HEK293 (cell line): ENCODE measurements around the gene TMEM121.

Source experiments
- BCL11B ChIP-seq: fragments of 450-650 bp; formaldehyde crosslinking; IDR thresholded peaks from 2 replicates; pipeline ENCODE4 v1.5.1; 2016; ENCODE audit warnings: low read depth, missing biosample characterization, missing genetic modification characterization
- CTCF ChIP-seq: fragments of 450-650 bp; formaldehyde crosslinking; IDR thresholded peaks from 2 replicates; pipeline ENCODE4 v1.5.1; 2016; ENCODE audit warnings: missing biosample characterization, missing genetic modification characterization
- GLI4 ChIP-seq: fragments of 450-650 bp; formaldehyde crosslinking; IDR thresholded peaks from 2 replicates; pipeline ENCODE4 v1.5.1; 2016; ENCODE audit warnings: missing biosample characterization, missing genetic modification characterization
- HOXD13 ChIP-seq: sonication (generic); formaldehyde crosslinking; IDR thresholded peaks from 2 replicates; pipeline ENCODE4 v1.8.0; 2022; ENCODE audit warnings: missing genetic modification reagents, borderline replicate concordance
- KLF17 ChIP-seq: fragments of 450-650 bp; formaldehyde crosslinking; IDR thresholded peaks from 2 replicates; pipeline ENCODE4 v1.5.1; 2016; ENCODE audit warnings: missing biosample characterization, missing genetic modification characterization
- REST ChIP-seq: fragments of 450-650 bp; formaldehyde crosslinking; IDR thresholded peaks from 2 replicates; pipeline ENCODE4 v1.5.1; 2016; ENCODE audit warnings: missing biosample characterization, missing genetic modification characterization
- YY1 ChIP-seq: fragments of 450-650 bp; formaldehyde crosslinking; IDR thresholded peaks from 2 replicates; pipeline ENCODE4 v1.5.1; 2018; ENCODE audit warnings: missing biosample characterization, missing genetic modification characterization
- ZNF513 ChIP-seq: fragments of 450-650 bp; IDR thresholded peaks from 2 replicates; pipeline ENCODE4 v1.5.1; 2018; ENCODE audit warnings: missing biosample characterization, missing genetic modification characterization
- ZNF530 ChIP-seq: fragments of 450-650 bp; formaldehyde crosslinking; IDR thresholded peaks from 2 replicates; pipeline ENCODE4 v1.5.1; 2016; ENCODE audit warnings: low read depth, missing biosample characterization, missing genetic modification characterization
- ZNF558 ChIP-seq: fragments of 450-650 bp; formaldehyde crosslinking; IDR thresholded peaks from 2 replicates; pipeline ENCODE4 v1.5.1; 2016; ENCODE audit warnings: missing biosample characterization, missing genetic modification characterization
- ZNF585B ChIP-seq: fragments of 450-650 bp; formaldehyde crosslinking; IDR thresholded peaks from 2 replicates; pipeline ENCODE4 v1.5.1; 2016; ENCODE audit warnings: missing biosample characterization, missing genetic modification characterization
- ZNF670 ChIP-seq: fragments of 450-650 bp; formaldehyde crosslinking; IDR thresholded peaks from 2 replicates; pipeline ENCODE4 v1.5.1; 2016; ENCODE audit warnings: missing biosample characterization, missing genetic modification characterization, low read depth
- ZNF707 ChIP-seq: fragments of 450-650 bp; formaldehyde crosslinking; IDR thresholded peaks from 2 replicates; pipeline ENCODE4 v1.5.1; 2016; ENCODE audit warnings: missing biosample characterization, missing genetic modification characterization

GRCh38 chr14:105490267-105490571 lies 36.2 kb upstream of the TMEM121 start:
- no peak for TF ChIP-seq ZNF558
- no peak for TF ChIP-seq ZNF513 (tag by site-specific recombination)
- no peak for TF ChIP-seq ZNF585B (tag by site-specific recombination)
- TF ChIP-seq GLI4: no peak
- no peak for TF ChIP-seq BCL11B (tag by site-specific recombination)
- TF ChIP-seq CTCF (tag by site-specific recombination): no peak
- TF ChIP-seq KLF17 (tag by site-specific recombination): peak; percentile 75; the same call in 1 of the 2 replicates
- no peak for TF ChIP-seq ZNF670 (tag by site-specific recombination)
- TF ChIP-seq ZNF530 (tag by site-specific recombination): no peak
- no peak for TF ChIP-seq YY1 (tag by site-specific recombination)
- TF ChIP-seq HOXD13 (CRISPR knock-in tag): no peak
- no peak for TF ChIP-seq REST (tag by site-specific recombination)
- TF ChIP-seq ZNF707 (tag by site-specific recombination): no peak
